Measurements from ENCODE around the gene PCDHA6.
"Not testable (repeated sequence)": the region's sequence is repeated elsewhere in the genome, so short reads cannot be mapped to it uniquely, and the experiment has no call there.

PCDHA6 gene

GRCh38 chr5:140827704-140828361, at the start of gene PCDHA6:
PCDHA6 (plus strand) TSS chr5:140827960; CDS start chr5:140828092, 132 bp downstream.
- no peak for DNase-seq (ENCODE audit: low read depth in 2 of 2, low spot score in 1 of 2)

DNA sequence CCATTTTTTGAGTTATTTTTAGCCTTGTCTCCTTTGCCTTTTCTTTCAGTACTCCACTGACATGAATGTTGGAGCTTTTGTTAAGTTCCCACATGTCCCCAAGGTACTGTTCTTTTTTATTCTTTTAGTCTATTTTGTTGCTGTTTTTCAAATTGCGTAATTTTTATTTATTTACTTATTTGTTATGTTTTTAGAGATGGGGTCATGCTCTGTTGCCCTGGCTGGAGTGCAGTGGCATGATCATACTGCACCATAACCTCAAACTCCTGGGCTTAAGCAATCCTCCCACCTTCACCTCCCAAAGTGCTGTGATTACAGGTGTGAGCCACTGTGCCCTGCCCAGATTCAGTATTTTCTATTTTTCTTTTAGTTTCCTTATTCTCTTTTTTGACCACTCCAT, 47.2 kb upstream of the PCDHA6 start:
- DNase-seq (ENCODE audit: low read depth in 2 of 2, low spot score in 1 of 2): no peak

- no peak for DNase-seq (ENCODE audit: low read depth in 2 of 2, low spot score in 1 of 2)
Measured at GRCh38 chr5:140785905-140786686, 41.7 kb upstream of the PCDHA6 start, which contains the start of gene PCDHA1. PCDHA1 (plus strand) TSS chr5:140786140.

GRCh38 chr5:140787422-140787821, 40.3 kb upstream of the PCDHA6 start:
- DNase-seq (ENCODE audit: low read depth in 2 of 2, low spot score in 1 of 2): not testable (repeated sequence)

DNA sequence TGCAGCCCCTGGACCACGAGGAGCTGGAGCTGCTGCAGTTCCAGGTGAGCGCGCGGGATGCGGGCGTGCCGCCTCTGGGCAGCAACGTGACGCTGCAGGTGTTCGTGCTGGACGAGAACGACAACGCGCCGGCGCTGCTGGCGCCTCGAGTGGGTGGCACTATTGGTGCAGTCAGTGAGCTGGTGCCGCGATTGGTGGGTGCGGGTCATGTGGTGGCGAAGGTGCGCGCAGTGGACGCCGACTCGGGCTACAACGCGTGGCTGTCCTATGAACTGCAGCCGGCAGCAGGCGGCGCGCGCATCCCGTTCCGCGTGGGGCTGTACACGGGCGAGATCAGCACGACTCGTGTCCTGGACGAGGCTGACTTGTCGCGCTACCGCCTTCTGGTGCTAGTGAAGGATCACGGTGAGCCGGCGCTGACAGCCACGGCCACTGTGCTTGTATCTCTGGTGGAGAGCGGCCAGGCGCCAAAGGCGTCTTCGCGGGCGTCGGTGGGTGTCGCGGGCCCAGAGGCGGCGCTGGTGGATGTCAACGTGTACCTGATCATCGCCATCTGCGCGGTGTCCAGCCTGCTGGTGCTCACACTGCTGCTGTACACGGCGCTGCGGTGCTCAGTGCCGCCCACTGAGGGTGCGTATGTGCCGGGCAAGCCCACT, 39.8 kb upstream of the PCDHA6 start:
- not testable (repeated sequence) for DNase-seq (ENCODE audit: low read depth in 2 of 2, low spot score in 1 of 2)

- no peak for DNase-seq (ENCODE audit: low read depth in 2 of 2, low spot score in 1 of 2)
Measured at GRCh38 chr5:140791089-140791488, 36.7 kb upstream of the PCDHA6 start.

- no peak for DNase-seq (ENCODE audit: low read depth in 2 of 2, low spot score in 1 of 2)
Measured at GRCh38 chr5:140794595-140795258, 33.0 kb upstream of the PCDHA6 start, which contains the start of gene PCDHA2. PCDHA2 (plus strand) TSS chr5:140794852.

GRCh38 chr5:140795259-140795641, 32.5 kb upstream of the PCDHA6 start:
- no peak for DNase-seq (ENCODE audit: low read depth in 2 of 2, low spot score in 1 of 2)

DNA sequence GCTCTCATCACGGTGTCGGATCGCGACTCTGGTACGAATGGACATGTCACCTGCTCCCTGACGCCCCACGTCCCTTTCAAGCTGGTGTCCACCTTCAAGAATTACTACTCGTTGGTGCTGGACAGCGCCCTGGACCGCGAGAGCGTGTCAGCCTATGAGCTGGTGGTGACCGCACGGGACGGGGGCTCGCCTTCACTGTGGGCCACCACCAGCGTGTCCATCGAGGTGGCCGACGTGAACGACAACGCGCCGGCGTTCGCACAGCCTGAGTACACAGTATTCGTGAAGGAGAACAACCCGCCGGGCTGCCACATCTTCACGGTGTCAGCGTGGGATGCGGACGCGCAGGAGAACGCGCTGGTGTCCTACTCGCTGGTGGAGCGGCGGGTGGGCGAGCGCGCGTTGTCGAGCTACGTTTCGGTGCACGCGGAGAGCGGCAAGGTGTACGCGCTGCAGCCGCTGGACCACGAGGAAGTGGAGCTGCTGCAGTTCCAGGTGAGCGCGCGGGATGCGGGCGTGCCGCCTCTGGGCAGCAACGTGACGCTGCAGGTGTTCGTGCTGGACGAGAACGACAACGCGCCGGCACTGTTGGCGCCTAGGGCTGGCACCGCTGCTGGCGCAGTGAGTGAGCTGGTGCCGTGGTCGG, 31.6 kb upstream of the PCDHA6 start:
- not testable (repeated sequence) for DNase-seq (ENCODE audit: low read depth in 2 of 2, low spot score in 1 of 2)

DNA sequence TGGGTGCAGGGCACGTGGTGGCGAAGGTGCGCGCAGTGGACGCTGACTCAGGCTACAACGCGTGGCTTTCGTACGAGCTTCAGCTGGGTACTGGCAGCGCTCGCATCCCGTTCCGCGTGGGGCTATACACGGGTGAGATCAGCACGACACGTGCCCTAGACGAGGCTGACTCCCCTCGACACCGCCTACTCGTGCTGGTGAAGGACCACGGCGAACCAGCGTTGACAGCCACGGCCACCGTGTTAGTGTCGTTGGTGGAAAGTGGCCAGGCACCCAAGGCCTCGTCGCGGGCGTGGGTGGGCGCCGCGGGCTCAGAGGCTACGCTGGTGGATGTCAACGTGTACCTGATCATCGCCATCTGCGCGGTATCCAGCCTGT, 31.1 kb upstream of the PCDHA6 start:
- DNase-seq (ENCODE audit: low read depth in 2 of 2, low spot score in 1 of 2): no peak

GRCh38 chr5:140800816-140801493, 26.8 kb upstream of the PCDHA6 start, which contains the start of gene PCDHA3:
PCDHA3 (plus strand) TSS chr5:140801057.
- DNase-seq (ENCODE audit: low read depth in 2 of 2, low spot score in 1 of 2): no peak

DNA sequence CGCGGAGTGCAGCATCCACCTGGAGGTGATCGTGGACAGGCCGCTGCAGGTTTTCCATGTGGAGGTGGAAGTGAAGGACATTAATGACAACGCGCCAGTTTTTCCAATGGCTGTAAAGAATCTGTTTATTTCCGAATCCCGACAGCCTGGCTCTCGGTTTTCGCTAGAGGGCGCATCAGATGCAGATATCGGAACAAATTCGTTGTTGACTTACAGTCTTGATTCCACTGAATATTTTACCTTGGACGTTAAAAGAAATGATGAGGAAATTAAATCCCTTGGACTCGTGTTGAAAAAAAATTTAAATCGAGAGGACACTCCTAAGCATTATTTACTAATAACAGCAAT, 26.3 kb upstream of the PCDHA6 start:
- DNase-seq (ENCODE audit: low read depth in 2 of 2, low spot score in 1 of 2): no peak

DNA sequence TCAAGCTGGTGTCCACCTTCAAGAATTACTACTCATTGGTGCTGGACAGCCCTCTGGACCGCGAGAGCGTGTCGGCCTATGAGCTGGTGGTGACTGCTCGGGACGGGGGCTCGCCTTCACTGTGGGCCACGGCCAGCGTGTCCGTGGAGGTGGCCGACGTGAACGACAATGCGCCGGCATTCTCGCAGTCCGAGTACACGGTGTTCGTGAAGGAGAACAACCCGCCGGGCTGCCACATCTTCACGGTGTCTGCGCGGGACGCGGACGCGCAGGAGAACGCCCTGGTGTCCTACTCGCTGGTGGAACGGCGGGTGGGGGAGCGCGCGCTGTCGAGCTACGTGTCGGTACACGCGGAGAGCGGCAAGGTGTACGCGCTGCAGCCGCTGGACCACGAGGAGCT, 25.4 kb upstream of the PCDHA6 start:
- not testable (repeated sequence) for DNase-seq (ENCODE audit: low read depth in 2 of 2, low spot score in 1 of 2)

GRCh38 chr5:140802781-140803271, 24.9 kb upstream of the PCDHA6 start:
- DNase-seq (ENCODE audit: low read depth in 2 of 2, low spot score in 1 of 2): no peak

- DNase-seq (ENCODE audit: low read depth in 2 of 2, low spot score in 1 of 2): no peak
Measured at GRCh38 chr5:140806834-140807775, 20.7 kb upstream of the PCDHA6 start, which contains the start of gene PCDHA4. PCDHA4 (plus strand) TSS chr5:140807068.

DNA sequence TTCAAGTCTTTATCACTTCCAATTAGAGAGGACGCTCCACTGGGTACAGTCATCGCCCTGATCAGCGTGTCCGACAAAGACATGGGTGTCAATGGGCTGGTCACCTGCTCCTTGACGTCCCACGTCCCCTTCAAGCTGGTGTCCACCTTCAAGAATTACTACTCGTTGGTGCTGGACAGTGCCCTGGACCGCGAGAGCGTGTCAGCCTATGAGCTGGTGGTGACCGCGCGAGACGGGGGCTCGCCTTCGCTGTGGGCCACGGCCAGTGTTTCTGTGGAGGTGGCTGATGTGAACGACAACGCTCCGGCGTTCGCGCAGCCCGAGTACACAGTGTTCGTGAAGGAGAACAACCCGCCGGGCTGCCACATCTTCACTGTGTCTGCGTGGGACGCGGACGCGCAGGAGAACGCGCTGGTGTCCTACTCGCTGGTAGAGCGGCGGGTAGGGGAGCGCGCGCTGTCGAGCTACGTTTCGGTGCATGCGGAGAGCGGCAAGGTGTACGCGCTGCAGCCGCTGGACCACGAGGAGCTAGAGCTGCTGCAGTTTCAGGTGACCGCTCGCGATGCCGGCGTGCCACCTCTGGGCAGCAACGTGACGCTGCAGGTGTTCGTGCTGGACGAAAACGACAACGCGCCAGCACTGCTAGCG, 19.4 kb upstream of the PCDHA6 start:
- DNase-seq (ENCODE audit: low read depth in 2 of 2, low spot score in 1 of 2): not testable (repeated sequence)

DNA sequence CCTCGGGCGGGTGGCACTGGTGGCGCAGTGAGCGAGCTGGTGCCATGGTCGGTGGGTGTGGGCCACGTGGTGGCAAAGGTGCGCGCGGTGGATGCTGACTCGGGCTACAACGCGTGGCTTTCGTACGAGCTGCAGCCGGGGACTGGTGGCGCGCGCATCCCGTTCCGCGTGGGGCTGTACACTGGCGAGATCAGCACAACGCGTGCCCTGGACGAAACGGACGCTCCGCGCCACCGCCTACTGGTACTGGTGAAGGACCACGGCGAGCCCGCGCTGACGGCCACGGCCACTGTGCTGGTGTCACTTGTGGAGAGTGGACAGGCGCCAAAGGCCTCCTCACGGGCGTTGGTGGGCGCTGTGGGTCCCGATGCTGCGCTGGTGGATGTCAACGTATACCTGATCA, 18.9 kb upstream of the PCDHA6 start:
- DNase-seq (ENCODE audit: low read depth in 2 of 2, low spot score in 1 of 2): no peak

Data from stimulated activated CD8-positive, alpha-beta memory T cell treated with anti-CD3 and anti-CD28 coated beads, Interleukin-4, amount 100 ng/mL, for 1 hour (primary cell).